ENCODE results near the gene CTSH. TPM values are rescaled to one million over a fixed set of nuclear protein-coding genes. Genes with fewer than 3 reads are reported as not detected.

The CTSH gene
- total RNA-seq, 1 experiment from 2014 or later: 146 TPM

DNA sequence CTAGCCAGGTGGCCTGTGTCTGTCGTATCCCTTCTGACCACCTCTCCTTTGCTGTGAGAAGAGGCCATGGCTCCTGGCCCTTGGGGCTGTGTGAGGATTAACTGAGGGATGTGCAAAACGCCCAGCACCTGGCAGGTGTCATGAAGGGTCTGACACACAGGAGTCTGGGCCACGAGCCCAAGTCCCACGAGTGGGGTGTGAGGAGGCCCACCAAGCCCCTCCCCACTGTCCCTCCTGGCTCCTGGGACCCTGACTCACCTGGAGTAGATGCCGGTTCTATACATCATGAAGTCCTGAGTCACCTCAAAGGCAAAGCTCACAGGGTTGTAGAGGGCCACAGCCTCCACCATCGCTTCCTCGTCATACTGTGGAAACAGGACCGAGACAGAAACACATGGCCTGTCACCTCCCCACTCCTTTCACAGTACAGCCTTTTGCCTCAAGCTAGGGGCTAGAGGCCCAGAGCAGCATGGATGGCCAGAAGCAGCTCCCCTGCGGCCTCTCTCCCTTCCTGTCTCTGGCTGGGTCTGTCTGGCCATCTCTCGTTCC is 19.7 kb downstream of the CTSH start:
- CTCF ChIA-PET: no interaction called here
- ATAC-seq (no peak), DNase-seq (no peak)
- no peak overlapping the region for H3K4me2 ChIP-seq (ENCODE audit: low read length)
- no peaks in the 10 kb centered on the region for H3F3A ChIP-seq (ENCODE audit: low read length, unreplicated experiment)
- intact Hi-C loops (cut with micrococcal nuclease): no loop called here
- no TSS peak for BruUV-seq (replicated peaks)
- H3K4me3 ChIP-seq (ENCODE audit: low read length): no peak overlapping the region
- H3K4me1 ChIP-seq (ENCODE audit: insufficient read depth, low read length): peaks cover 8% of the 10 kb centered on the region
- H3K27me3 ChIP-seq (ENCODE audit: low read length): no peaks in the 10 kb centered on the region
- TF ChIP-seq, protein P1, sequence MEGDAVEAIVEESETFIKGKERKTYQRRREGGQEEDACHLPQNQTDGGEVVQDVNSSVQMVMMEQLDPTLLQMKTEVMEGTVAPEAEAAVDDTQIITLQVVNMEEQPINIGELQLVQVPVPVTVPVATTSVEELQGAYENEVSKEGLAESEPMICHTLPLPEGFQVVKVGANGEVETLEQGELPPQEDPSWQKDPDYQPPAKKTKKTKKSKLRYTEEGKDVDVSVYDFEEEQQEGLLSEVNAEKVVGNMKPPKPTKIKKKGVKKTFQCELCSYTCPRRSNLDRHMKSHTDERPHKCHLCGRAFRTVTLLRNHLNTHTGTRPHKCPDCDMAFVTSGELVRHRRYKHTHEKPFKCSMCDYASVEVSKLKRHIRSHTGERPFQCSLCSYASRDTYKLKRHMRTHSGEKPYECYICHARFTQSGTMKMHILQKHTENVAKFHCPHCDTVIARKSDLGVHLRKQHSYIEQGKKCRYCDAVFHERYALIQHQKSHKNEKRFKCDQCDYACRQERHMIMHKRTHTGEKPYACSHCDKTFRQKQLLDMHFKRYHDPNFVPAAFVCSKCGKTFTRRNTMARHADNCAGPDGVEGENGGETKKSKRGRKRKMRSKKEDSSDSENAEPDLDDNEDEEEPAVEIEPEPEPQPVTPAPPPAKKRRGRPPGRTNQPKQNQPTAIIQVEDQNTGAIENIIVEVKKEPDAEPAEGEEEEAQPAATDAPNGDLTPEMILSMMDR (conservative IDR thresholded peaks at IDR 0.05; ENCODE audit: low read depth, low read length): no peak
- no peak for TF ChIP-seq EZH2phosphoT487 (IDR thresholded peaks at IDR 0.05; ENCODE audit: borderline replicate concordance, low read length)
- no peak for TF ChIP-seq EZH2 (IDR thresholded peaks at IDR 0.05; ENCODE audit: low read length, unreplicated experiment)
- H3K79me2 ChIP-seq (ENCODE audit: low read length): no peaks in the 10 kb centered on the region
- no peak overlapping the region for H2AFZ ChIP-seq (ENCODE audit: low read length)
- H4K20me1 ChIP-seq (ENCODE audit: low read length): no peaks in the 10 kb centered on the region
- POLR2A ChIA-PET (ENCODE audit: unreplicated experiment): no interaction called here
- no peak overlapping the region for H3K27ac ChIP-seq (ENCODE audit: low read length)
- no peaks in the 10 kb centered on the region for H3K9me3 ChIP-seq (ENCODE audit: low read length)
- H3K9me2 ChIP-seq (replicated peaks; ENCODE audit: low read length): no peaks in the 10 kb centered on the region
- H3K9ac ChIP-seq (ENCODE audit: low read length): no peak overlapping the region
- no peaks in the 10 kb centered on the region; the same call in 1 of the 2 replicates for H3K36me3 ChIP-seq (ENCODE audit: low read depth, low read length)

DNA sequence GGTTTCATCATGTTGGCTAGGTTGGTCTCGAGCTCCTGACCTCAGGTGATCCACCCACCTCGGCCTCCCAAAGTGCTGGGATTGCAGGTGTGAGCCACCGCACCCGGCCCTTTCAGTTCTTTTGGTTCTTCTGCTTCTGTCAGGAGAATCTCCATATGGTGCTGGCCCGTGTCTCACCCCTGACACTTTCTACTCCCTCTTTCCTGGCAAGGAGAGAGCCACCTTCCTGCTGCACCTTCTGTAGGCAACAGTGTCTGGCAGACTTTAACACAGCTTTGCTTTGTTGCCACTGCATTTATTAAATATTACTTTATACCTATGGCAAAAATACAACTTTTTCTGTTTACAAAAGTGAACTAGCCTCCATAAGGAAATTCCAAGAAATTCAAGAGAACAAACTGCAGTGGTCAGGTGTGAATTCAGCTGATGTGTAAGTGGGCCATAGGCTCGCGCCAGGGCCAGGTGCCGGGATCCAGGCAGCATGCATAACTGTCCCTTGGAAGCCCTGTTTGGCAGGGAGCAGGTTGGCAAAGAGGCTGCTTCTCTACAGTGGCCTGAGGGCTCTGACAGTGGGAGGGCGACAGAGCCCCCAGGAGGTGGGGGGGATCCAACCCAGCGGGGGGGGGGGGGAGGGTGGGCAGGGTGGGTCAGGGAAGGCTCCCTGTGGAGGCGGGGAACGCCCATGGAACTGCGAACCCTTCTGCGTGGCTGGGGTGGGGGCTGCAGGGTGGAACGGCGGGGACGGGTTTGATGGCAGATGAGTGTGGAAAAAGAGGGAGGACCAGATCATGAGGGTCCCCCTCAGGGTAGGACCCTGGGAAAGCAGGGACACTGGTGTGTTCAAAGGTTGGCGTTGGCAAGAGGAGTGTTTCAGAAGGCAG is 21.1 kb downstream of the CTSH start:
- no peak overlapping the region for H3K27ac ChIP-seq (ENCODE audit: low read length)
- no peak overlapping the region for H3K4me2 ChIP-seq (ENCODE audit: low read length)
- no peaks in the 10 kb centered on the region for H3F3A ChIP-seq (ENCODE audit: low read length, unreplicated experiment)
- no peaks in the 10 kb centered on the region for H3K9me2 ChIP-seq (replicated peaks; ENCODE audit: low read length)
- no peaks in the 10 kb centered on the region for H3K79me2 ChIP-seq (ENCODE audit: low read length)
- ATAC-seq (no peak), DNase-seq (no peak)
- no peaks in the 10 kb centered on the region; the same call in 1 of the 2 replicates for H3K36me3 ChIP-seq (ENCODE audit: low read depth, low read length)
- no peaks in the 10 kb centered on the region for H3K9me3 ChIP-seq (ENCODE audit: low read length)
- H2AFZ ChIP-seq (ENCODE audit: low read length): no peak overlapping the region
- no peaks in the 10 kb centered on the region for H3K27me3 ChIP-seq (ENCODE audit: low read length)
- ChIA-PET POLR2A (ENCODE audit: unreplicated experiment) (no interaction called here), CTCF (no interaction called here)
- H3K4me3 ChIP-seq (ENCODE audit: low read length): no peak overlapping the region
- BruUV-seq (replicated peaks): no TSS peak
- TF ChIP-seq EZH2 (IDR thresholded peaks at IDR 0.05; ENCODE audit: low read length, unreplicated experiment) (no peak), EZH2phosphoT487 (IDR thresholded peaks at IDR 0.05; ENCODE audit: borderline replicate concordance, low read length) (no peak)
- TF ChIP-seq, protein P1 (conservative IDR thresholded peaks at IDR 0.05; ENCODE audit: low read depth, low read length): no peak
- H4K20me1 ChIP-seq (ENCODE audit: low read length): no peaks in the 10 kb centered on the region
- intact Hi-C loops (cut with micrococcal nuclease): no loop called here
- no peaks in the 10 kb centered on the region for H3K4me1 ChIP-seq (ENCODE audit: insufficient read depth, low read length)
- H3K9ac ChIP-seq (ENCODE audit: low read length): no peak overlapping the region

DNA sequence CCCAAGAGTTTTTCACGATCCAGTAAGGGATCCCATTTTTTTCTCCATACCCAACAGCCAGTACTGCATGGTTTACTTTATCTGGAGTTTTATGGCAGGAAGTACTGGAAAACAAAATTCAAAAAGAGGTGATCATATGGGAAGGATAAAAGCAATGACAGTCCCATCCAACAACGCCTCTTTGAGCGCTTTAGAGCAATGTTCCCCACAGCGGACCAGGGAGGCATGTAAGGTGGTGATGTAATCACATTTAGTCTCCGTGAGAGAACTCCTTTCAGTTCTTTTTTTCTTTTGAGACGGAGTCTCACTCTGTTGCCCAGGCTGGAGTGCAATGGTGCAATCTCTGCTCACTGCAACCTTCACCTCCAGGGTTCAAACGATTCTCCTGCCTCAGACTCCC is 21.8 kb downstream of the CTSH start:
- Histone ChIP-seq H3K27ac (ENCODE audit: low read length) (no peak overlapping the region), H3K36me3 (ENCODE audit: low read depth, low read length) (no peaks in the 10 kb centered on the region; the same call in 1 of the 2 replicates), H3K9ac (ENCODE audit: low read length) (no peak overlapping the region), H3K9me3 (ENCODE audit: low read length) (no peaks in the 10 kb centered on the region), H3K27me3 (ENCODE audit: low read length) (no peaks in the 10 kb centered on the region), H3K4me2 (ENCODE audit: low read length) (no peak overlapping the region), H3K4me1 (ENCODE audit: insufficient read depth, low read length) (no peaks in the 10 kb centered on the region), H3K9me2 (replicated peaks; ENCODE audit: low read length) (no peaks in the 10 kb centered on the region), H3K4me3 (ENCODE audit: low read length) (no peak overlapping the region), H4K20me1 (ENCODE audit: low read length) (no peaks in the 10 kb centered on the region), H3K79me2 (ENCODE audit: low read length) (no peaks in the 10 kb centered on the region), H3F3A (ENCODE audit: low read length, unreplicated experiment) (no peaks in the 10 kb centered on the region), H2AFZ (ENCODE audit: low read length) (no peak overlapping the region)
- no TSS peak for BruUV-seq (replicated peaks)
- intact Hi-C loops (cut with micrococcal nuclease): no loop called here
- ChIA-PET CTCF (no interaction called here), POLR2A (ENCODE audit: unreplicated experiment) (no interaction called here)
- ATAC-seq (no peak), DNase-seq (no peak)
- TF ChIP-seq EZH2 (IDR thresholded peaks at IDR 0.05; ENCODE audit: low read length, unreplicated experiment): no peak
- TF ChIP-seq EZH2phosphoT487 (IDR thresholded peaks at IDR 0.05; ENCODE audit: borderline replicate concordance, low read length): no peak
- TF ChIP-seq, protein P1 (conservative IDR thresholded peaks at IDR 0.05; ENCODE audit: low read depth, low read length): no peak
